Measurements from ENCODE around the gene TTLL9. TPM values are rescaled to one million over a fixed set of nuclear protein-coding genes. Genes with fewer than 3 reads are reported as not detected.

TTLL9 gene
- total RNA-seq, 4 donors from 2014 or later = 0.09 to 0.38 TPM; not detected in 2

GRCh38 chr20:31962761-31963160 is 92.3 kb downstream of the TTLL9 start:
- TF ChIP-seq CTCF (IDR thresholded peaks at IDR 0.05) = no peak
- no peak for TF ChIP-seq POLR2A (IDR thresholded peaks at IDR 0.05)
- H3K9me3 ChIP-seq = no peaks in the 10 kb centered on the region
- no peak overlapping the region for H3K27ac ChIP-seq
- peaks cover 0 to 87% (median 1%) of the 10 kb centered on the region in 4 donors for H3K27me3 ChIP-seq
- no peak overlapping the region for H3K4me3 ChIP-seq
- WGBS, 2 donors = 17% methylated on average over 2 of the region's 2 CpGs; no CpG with 5 or more reads in 1 of the 2 donors
- H3K36me3 ChIP-seq = no peaks in the 10 kb centered on the region
- intact Hi-C loops (cut with DNase I) = no loop called here
- H3K4me1 ChIP-seq = peaks cover 0 to 2% (median 0%) of the 10 kb centered on the region in 3 donors
- no peak for DNase-seq

- no peak for TF ChIP-seq CTCF (IDR thresholded peaks at IDR 0.05)
- no peak for TF ChIP-seq POLR2A (IDR thresholded peaks at IDR 0.05)
These were observed 93.5 kb downstream of the TTLL9 start for GRCh38 chr20:31963889-31964288.

DNA sequence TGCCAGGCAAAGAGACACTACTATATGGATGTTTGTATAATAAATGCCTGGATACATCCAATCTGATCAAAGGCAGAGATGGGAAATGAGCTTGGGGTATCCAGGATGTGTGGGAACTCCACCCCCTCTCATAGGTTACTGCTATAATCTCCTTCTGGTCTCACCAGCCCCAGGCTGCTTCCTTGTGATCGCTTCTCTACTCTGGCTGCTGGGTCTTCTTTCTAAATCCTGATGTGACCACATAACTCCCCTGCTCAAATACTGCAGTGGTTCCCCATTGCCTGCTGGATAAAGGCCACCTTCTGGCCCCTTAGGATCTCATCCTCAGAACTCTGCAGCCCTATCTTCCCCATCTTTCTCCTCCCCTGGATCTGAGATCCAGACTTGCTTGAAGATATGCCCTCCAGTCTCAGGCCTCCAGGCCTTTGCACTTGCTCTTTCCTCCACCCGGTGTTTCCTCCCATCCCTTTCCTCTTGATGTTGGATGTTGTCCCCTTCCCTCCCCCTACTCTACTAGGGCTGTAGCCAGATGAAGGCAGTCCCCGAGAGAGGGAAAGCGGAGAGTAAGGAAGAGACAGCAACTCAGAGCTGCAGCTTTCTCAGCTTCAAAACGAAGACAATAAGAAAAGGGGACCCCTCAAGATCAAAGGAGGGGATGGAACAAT is 96.7 kb downstream of the TTLL9 start:
- intact Hi-C loops (cut with DNase I) = no loop called here
- Histone ChIP-seq H3K27me3 (peaks cover 0 to 97% (median 1%) of the 10 kb centered on the region in 4 donors), H3K36me3 (no peaks in the 10 kb centered on the region), H3K9me3 (no peaks in the 10 kb centered on the region), H3K4me1 (peaks cover 0 to 11% (median 11%) of the 10 kb centered on the region in 3 donors), H3K4me3 (no peak overlapping the region), H3K27ac (no peak overlapping the region)
- TF ChIP-seq POLR2A (IDR thresholded peaks at IDR 0.05) = no peak
- TF ChIP-seq CTCF (IDR thresholded peaks at IDR 0.05) = no peak
- 5 to 16% methylated on average over 3 of the region's 5 CpGs for WGBS, 2 donors
- no peak for DNase-seq

More at GRCh38 chr20:31963889-31964288, 93.5 kb downstream of the TTLL9 start:
- DNase-seq = no peak
- Histone ChIP-seq H3K27me3 (peaks cover 0 to 88% (median 1%) of the 10 kb centered on the region in 4 donors), H3K27ac (no peak overlapping the region), H3K4me3 (no peak overlapping the region), H3K36me3 (no peaks in the 10 kb centered on the region), H3K9me3 (no peaks in the 10 kb centered on the region), H3K4me1 (peaks cover 0 to 11% (median 11%) of the 10 kb centered on the region in 3 donors)
- intact Hi-C loops (cut with DNase I) = no loop called here
- WGBS, 2 donors = 56 to 64% methylated on average over 6 of the region's 6 CpGs

DNA sequence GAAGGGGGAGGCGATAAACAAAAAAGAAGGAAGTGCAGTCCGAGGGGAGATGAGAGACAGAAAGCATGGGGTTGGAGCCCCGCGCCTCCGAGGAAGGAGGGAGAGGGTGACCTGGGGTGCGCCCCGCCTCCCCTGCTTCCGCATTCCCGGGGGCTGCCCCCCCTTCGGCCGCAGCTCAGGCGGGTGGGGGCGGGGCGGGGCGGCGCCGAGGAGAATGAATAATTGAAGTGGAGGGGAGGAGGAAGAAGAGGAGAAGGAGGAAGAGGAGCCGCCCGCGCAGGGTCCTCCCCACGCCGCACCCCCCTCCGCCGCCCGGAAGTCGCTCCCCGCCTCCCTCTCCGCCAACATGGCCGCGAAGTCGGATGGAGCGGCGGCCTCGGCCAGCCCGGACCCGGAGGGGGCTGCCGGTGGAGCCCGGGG is 97.4 kb downstream of the TTLL9 start, which contains the start of gene XKR7:
Gene XKR7, plus strand, starts transcription at position 322 of the 420 bp plus-strand sequence. Its CDS starts 25 bp downstream, at position 347.
- Histone ChIP-seq H3K4me3 (peak within 1 kb of the TSS in 2 of 4 donors; percentile 19 to 35), H3K27ac (no peak within 1 kb of the TSS), H3K36me3 (no peaks in the 10 kb centered on the region), H3K4me1 (peaks cover 0 to 11% (median 11%) of the 10 kb centered on the region in 3 donors), H3K9me3 (no peaks in the 10 kb centered on the region), H3K27me3 (peaks cover 0 to 95% (median 1%) of the 10 kb centered on the region in 4 donors)
- DNase-seq = no peak
- intact Hi-C loops (cut with DNase I) = no loop called here
- 0% methylated on average over 2 to 3 of the region's 38 CpGs for WGBS, 2 donors
- no peak for TF ChIP-seq POLR2A (IDR thresholded peaks at IDR 0.05)
- TF ChIP-seq CTCF (IDR thresholded peaks at IDR 0.05) = no peak

All from esophagus squamous epithelium (tissue), 5 donors.